Calu3 (cell line): ENCODE measurements around the gene AK2. TPM values are rescaled to one million over a fixed set of nuclear protein-coding genes. Genes with fewer than 3 reads are reported as not detected.
"Not testable (repeated sequence)": the region's sequence is repeated elsewhere in the genome, so short reads cannot be mapped to it uniquely, and the experiment has no call there.

ENCODE experiments used
- BruUV-seq: library from RNA; stranded (reverse); fragments of 400-500 nt; replicated peaks from 2 replicates; lab custom pipeline; 2021; lab: Mats Ljungman, UMichigan
- CTCF ChIA-PET: fragments of 300-600 bp; sonication (Branson Sonifier 250); formaldehyde crosslinking; loops from one replicate; lab custom pipeline; 2022; ENCODE audit warnings: antibody characterized with exemption; lab: Charles Lee
- DNase-seq: peaks from one replicate; pipeline ENCODE4 v3.0.0; 2022
- H3K27ac Mint-ChIP-seq: one replicate; pipeline ENCODE4 v1.8.0; 2022; ENCODE audit warnings: mixed read lengths; ENCODE audit not compliant: unreplicated experiment
- H3K27me3 Mint-ChIP-seq: one replicate; pipeline ENCODE4 v1.8.0; 2022; ENCODE audit warnings: mixed read lengths; ENCODE audit not compliant: unreplicated experiment
- H3K36me3 Mint-ChIP-seq: one replicate; pipeline ENCODE4 v1.8.0; 2022; ENCODE audit warnings: mild to moderate bottlenecking, moderate library complexity, mixed read lengths; ENCODE audit not compliant: insufficient read depth, unreplicated experiment
- H3K4me1 Mint-ChIP-seq: one replicate; pipeline ENCODE4 v1.8.0; 2022; ENCODE audit warnings: mild to moderate bottlenecking, low read depth, mixed read lengths; ENCODE audit not compliant: unreplicated experiment
- H3K4me3 Mint-ChIP-seq: one replicate; pipeline ENCODE4 v1.8.0; 2022; ENCODE audit warnings: mild to moderate bottlenecking, low read depth, moderate library complexity, mixed read lengths; ENCODE audit not compliant: unreplicated experiment
- H3K9me3 Mint-ChIP-seq: one replicate; pipeline ENCODE4 v1.8.0; 2022; ENCODE audit warnings: low read depth, mixed read lengths; ENCODE audit not compliant: unreplicated experiment
- intact Hi-C: fragments of 100-400 bp; cut with micrococcal nuclease; formaldehyde crosslinking; loops from one replicate; pipeline ENCODE4 v1.10.0; 2022; ENCODE audit not compliant: unreplicated experiment
- total RNA-seq: library from RNA; stranded (reverse); gene quantifications from 2 replicates; pipeline ENCODE4 v1.2.3, GENCODE V29; 2022
- TF ChIP-seq, protein P1 (sequence below): fragments of 200-600 bp; IDR thresholded peaks from one replicate; pipeline ENCODE4 v1.8.0; 2022; ENCODE audit warnings: antibody characterized with exemption; ENCODE audit not compliant: unreplicated experiment

The AK2 gene
- total RNA-seq, 1 experiment from 2014 or later = 226 TPM

DNA sequence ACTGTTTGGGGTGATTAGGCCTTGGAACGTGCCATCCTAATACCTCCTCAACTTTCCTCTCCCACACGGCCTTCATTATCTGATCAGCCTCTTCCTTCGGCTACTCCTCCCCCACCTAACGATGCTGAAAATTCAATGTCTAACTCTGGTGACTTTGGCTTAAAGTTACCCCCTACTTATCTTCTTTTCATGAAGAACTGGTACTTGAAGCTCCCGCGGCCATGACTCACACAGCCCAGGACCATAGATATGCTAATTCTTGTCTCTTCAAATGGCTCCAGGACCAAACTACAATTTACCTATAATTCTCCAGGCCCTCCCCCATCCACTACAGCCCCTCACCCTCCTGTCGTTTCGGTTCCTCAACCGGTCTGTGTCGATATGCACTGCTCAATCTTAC is 28.6 kb upstream of the AK2 start:
- CTCF ChIA-PET = no interaction called here
- no peaks in the 10 kb centered on the region for H3K36me3 Mint-ChIP-seq

DNA sequence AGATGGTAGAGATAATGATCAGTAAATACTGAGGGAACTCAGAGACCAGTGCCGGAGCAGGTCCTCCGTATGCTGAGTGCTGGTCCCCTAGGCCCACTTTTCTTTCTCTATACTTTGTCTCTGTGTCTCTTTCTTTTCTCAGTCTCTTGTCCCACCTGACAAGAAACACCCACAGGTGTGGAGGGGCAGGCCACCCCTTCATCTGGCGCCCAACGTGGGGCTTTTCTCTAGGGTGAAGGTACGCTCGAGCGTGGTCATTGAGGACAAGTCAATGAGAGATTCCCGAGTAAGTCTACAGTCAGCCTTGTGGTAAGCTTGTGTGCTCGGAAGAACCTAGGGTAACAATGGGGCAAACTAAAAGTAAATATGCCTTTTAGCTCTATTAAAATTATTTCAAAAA is 27.6 kb upstream of the AK2 start:
- peaks cover 20% of the 10 kb centered on the region for H3K9me3 Mint-ChIP-seq
- not testable (repeated sequence) for H3K27ac Mint-ChIP-seq, DNase-seq

More for the DNA sequence above, 28.6 kb upstream of the AK2 start:
- TF ChIP-seq, protein P1, sequence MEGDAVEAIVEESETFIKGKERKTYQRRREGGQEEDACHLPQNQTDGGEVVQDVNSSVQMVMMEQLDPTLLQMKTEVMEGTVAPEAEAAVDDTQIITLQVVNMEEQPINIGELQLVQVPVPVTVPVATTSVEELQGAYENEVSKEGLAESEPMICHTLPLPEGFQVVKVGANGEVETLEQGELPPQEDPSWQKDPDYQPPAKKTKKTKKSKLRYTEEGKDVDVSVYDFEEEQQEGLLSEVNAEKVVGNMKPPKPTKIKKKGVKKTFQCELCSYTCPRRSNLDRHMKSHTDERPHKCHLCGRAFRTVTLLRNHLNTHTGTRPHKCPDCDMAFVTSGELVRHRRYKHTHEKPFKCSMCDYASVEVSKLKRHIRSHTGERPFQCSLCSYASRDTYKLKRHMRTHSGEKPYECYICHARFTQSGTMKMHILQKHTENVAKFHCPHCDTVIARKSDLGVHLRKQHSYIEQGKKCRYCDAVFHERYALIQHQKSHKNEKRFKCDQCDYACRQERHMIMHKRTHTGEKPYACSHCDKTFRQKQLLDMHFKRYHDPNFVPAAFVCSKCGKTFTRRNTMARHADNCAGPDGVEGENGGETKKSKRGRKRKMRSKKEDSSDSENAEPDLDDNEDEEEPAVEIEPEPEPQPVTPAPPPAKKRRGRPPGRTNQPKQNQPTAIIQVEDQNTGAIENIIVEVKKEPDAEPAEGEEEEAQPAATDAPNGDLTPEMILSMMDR = no peak
- no peak overlapping the region for H3K4me3 Mint-ChIP-seq
- no peak overlapping the region for H3K27ac Mint-ChIP-seq
- intact Hi-C loops = no loop called here
- H3K9me3 Mint-ChIP-seq = peaks cover 20% of the 10 kb centered on the region
- H3K4me1 Mint-ChIP-seq = no peaks in the 10 kb centered on the region
- no peak for DNase-seq
- H3K27me3 Mint-ChIP-seq = peaks cover 24% of the 10 kb centered on the region
- BruUV-seq = no TSS peak

DNA sequence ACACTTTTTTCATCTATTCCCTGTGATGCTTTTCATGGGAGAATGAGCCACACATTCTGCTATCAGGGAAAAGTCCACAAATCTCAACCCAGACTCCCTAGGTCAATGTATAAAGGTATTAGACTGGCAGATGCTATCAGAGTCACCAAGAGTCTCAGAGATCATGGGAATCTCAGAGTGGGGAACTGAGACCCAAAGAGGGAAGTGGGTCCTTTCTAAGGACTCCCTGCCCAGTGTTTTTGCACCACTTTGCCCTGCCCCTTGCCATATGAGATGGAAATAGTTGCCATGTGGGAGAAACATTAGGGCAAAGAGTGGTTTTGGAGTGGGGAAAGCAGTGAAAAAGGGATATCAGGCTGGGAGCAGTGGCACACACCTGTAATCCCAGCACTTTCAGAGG is 25.2 kb upstream of the AK2 start:
- Mint-ChIP-seq H3K27me3 (peaks cover 13% of the 10 kb centered on the region), H3K36me3 (no peaks in the 10 kb centered on the region), H3K4me3 (no peak overlapping the region), H3K4me1 (no peaks in the 10 kb centered on the region), H3K9me3 (peaks cover 21% of the 10 kb centered on the region), H3K27ac (no peak overlapping the region)
- TF ChIP-seq, protein P1 = no peak
- intact Hi-C loops = no loop called here
- CTCF ChIA-PET = no interaction called here
- BruUV-seq = no TSS peak
- no peak for DNase-seq

More for the DNA sequence above, 27.6 kb upstream of the AK2 start:
- BruUV-seq, intact Hi-C loops, CTCF ChIA-PET, H3K4me1 Mint-ChIP-seq, H3K4me3 Mint-ChIP-seq, H3K36me3 Mint-ChIP-seq: not testable (repeated sequence)
- peaks cover 14% of the 10 kb centered on the region for H3K27me3 Mint-ChIP-seq

DNA sequence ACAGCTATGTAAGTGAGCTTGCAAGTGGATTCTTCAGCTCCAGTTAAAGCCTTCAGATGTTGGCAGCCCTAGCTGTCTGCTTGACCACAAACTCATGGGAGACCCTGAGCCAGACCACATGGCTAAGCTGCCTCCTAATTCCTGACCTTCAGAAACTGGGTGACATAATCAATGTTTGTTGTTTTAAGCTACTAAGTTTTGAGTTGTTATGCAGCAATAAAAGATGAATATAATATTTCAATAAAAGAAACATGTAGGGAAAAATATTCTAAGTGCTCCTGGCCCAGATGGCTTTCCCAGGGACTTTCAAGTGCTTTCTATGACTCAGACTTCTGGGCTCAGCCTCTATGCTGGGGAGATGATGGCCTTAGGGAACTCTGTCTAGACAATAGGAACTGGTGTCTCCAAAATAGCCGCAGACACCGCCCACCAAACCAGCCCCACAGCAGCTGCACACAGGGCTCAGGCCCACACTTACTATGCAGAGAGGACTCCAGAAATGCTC is 23.9 kb upstream of the AK2 start:
- BruUV-seq = no TSS peak
- intact Hi-C loops = no loop called here
- H3K36me3 Mint-ChIP-seq = no peaks in the 10 kb centered on the region
- peaks cover 4% of the 10 kb centered on the region for H3K4me1 Mint-ChIP-seq
- no peak overlapping the region for H3K4me3 Mint-ChIP-seq
- DNase-seq = no peak
- CTCF ChIA-PET = interaction anchor here (0.6 kb wide), 1 partner anchor 488 kb away, joined by 4 read pairs; no protein-coding TSS in a partner anchor
- H3K27ac Mint-ChIP-seq = no peak overlapping the region
- peaks cover 13% of the 10 kb centered on the region for H3K27me3 Mint-ChIP-seq
- TF ChIP-seq, protein P1 = no peak
- H3K9me3 Mint-ChIP-seq = peaks cover 21% of the 10 kb centered on the region

DNA sequence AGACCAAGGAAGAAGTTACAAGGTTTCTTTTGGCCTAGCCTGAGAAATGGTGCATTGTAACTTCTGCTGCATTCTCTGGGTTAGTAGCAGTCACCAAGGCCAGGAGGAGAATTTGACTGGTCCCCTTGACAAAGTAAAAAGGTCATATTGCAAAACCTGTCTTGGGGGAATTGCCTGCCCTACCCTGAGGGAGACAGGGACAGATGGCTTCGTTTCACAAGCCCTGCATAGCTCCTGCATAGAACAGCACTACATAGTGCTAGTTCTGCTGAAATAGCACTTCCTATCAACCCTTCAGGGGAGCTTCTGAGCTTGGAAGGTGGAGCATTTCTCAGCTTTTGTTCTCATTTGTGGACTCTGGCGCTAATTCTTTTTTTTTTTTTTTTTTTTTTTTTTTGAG is 20.4 kb upstream of the AK2 start:
- no TSS peak for BruUV-seq
- CTCF ChIA-PET = interaction anchor here (0.6 kb wide), 1 partner anchor 124 kb away, joined by 3 read pairs; the partner anchor contains the start of gene TRIM62
- intact Hi-C loops = no loop called here

More for the DNA sequence above, 20.4 kb upstream of the AK2 start:
- Mint-ChIP-seq H3K27ac (no peak overlapping the region), H3K9me3 (peaks cover 4% of the 10 kb centered on the region), H3K4me1 (peaks cover 14% of the 10 kb centered on the region), H3K4me3 (no peak overlapping the region), H3K36me3 (peaks cover 5% of the 10 kb centered on the region), H3K27me3 (peaks cover 8% of the 10 kb centered on the region)
- TF ChIP-seq, protein P1 = no peak
- DNase-seq = no peak
